HG02763 (cell line): ENCODE data around the gene FAM13A.
"Not testable (repeated sequence)": the region's sequence is repeated elsewhere in the genome, so short reads cannot be mapped to it uniquely, and the experiment has no call there.

Experiments used
- ATAC-seq: cut with Tn5 transposase; IDR thresholded peaks from one replicate; pipeline ENCODE4 v1.9.1; 2021; ENCODE audit warnings: mild to moderate bottlenecking, moderate library complexity; ENCODE audit not compliant: unreplicated experiment

FAM13A gene

GRCh38 chr4:88908521-88908920, 148.5 kb downstream of the FAM13A start:
- ATAC-seq: no peak

GRCh38 chr4:88908003-88908402, 149.0 kb downstream of the FAM13A start:
- ATAC-seq: no peak

GRCh38 chr4:88907478-88907877, 149.5 kb downstream of the FAM13A start:
- no peak for ATAC-seq

GRCh38 chr4:88904240-88904639, 152.7 kb downstream of the FAM13A start:
- ATAC-seq: not testable (repeated sequence)

GRCh38 chr4:88900432-88900831, 156.6 kb downstream of the FAM13A start:
- no peak for ATAC-seq

- ATAC-seq: no peak
Measured at GRCh38 chr4:88897752-88898151, 159.2 kb downstream of the FAM13A start.

- no peak for ATAC-seq
Measured at GRCh38 chr4:88897180-88897579, 159.8 kb downstream of the FAM13A start.

GRCh38 chr4:88893961-88894360, 163.0 kb downstream of the FAM13A start:
- no peak for ATAC-seq

GRCh38 chr4:88892646-88893045, 164.3 kb downstream of the FAM13A start:
- no peak for ATAC-seq

GRCh38 chr4:88891636-88892035, 165.3 kb downstream of the FAM13A start:
- no peak for ATAC-seq

- not testable (repeated sequence) for ATAC-seq
Measured at GRCh38 chr4:88887409-88887808, 169.6 kb downstream of the FAM13A start.

GRCh38 chr4:88881227-88881569, 175.8 kb downstream of the FAM13A start:
- no peak for ATAC-seq

- no peak for ATAC-seq
Measured at GRCh38 chr4:88880501-88881226, 176.3 kb downstream of the FAM13A start.

- ATAC-seq: no peak
Measured at GRCh38 chr4:88879991-88880390, 177.0 kb downstream of the FAM13A start.

- ATAC-seq: no peak
Measured at GRCh38 chr4:88878642-88879041, 178.3 kb downstream of the FAM13A start.

GRCh38 chr4:88870428-88870827, 186.6 kb downstream of the FAM13A start:
- ATAC-seq: no peak

GRCh38 chr4:88868510-88868909, 188.5 kb downstream of the FAM13A start:
- no peak for ATAC-seq

- no peak for ATAC-seq
Measured at GRCh38 chr4:88866862-88867550, 190.0 kb downstream of the FAM13A start.

GRCh38 chr4:88865466-88865865, 191.5 kb downstream of the FAM13A start:
- ATAC-seq: no peak

GRCh38 chr4:88865046-88865445, 191.9 kb downstream of the FAM13A start:
- ATAC-seq: no peak

- no peak for ATAC-seq
Measured at GRCh38 chr4:88860586-88860985, 196.4 kb downstream of the FAM13A start.

GRCh38 chr4:88859191-88859812, 197.7 kb downstream of the FAM13A start:
- peak; percentile 27 for ATAC-seq
